ENCODE results near the gene TFDP1.

DNA sequence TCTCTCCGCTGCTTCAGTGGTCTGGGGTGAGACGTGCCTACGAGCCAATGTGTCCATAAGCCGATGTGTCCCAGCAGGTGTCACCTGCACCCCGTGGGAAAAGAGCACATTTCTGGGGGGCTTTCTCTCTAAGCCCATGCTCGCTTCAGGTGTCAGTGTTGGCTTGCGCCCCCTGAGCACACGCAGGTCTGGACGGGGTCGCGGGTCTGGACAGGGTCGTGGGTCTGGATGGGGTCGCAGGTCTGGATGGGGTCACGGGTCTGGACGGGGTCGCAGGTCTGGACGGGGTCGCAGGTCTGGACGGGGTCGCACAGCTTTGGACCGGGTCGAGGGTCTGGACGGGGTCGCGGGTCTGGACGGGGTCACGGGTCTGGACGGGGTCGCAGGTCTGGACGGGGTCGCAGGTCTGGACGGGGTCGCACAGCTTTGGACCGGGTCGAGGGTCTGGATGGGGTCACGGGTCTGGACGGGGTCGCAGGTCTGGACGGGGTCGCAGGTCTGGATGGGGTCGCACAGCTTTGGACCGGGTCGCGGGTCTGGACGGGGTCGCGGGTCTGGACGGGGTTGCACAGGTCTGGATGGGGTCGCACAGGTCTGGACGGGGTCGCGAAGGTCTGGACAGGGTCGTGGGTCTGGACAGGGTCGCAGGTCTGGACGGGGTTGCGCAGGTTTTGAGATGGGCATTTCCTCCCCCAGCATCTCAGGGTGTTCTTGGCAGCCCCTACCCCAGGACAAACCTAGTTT, 24.5 kb upstream of the TFDP1 start:
- TF ChIP-seq POLR2AphosphoS5 (IDR thresholded peaks at IDR 0.05) (no peak), POLR2A (IDR thresholded peaks at IDR 0.05) (no peak)
- TF ChIP-seq, protein P1, sequence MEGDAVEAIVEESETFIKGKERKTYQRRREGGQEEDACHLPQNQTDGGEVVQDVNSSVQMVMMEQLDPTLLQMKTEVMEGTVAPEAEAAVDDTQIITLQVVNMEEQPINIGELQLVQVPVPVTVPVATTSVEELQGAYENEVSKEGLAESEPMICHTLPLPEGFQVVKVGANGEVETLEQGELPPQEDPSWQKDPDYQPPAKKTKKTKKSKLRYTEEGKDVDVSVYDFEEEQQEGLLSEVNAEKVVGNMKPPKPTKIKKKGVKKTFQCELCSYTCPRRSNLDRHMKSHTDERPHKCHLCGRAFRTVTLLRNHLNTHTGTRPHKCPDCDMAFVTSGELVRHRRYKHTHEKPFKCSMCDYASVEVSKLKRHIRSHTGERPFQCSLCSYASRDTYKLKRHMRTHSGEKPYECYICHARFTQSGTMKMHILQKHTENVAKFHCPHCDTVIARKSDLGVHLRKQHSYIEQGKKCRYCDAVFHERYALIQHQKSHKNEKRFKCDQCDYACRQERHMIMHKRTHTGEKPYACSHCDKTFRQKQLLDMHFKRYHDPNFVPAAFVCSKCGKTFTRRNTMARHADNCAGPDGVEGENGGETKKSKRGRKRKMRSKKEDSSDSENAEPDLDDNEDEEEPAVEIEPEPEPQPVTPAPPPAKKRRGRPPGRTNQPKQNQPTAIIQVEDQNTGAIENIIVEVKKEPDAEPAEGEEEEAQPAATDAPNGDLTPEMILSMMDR (IDR thresholded peaks at IDR 0.05), result no peak

Data from sigmoid colon (tissue), 4 donors.